HEK293 (cell line): ENCODE measurements around the gene CADM1.

Experiments
- ZNF776 ChIP-seq: fragments of 450-650 bp; formaldehyde crosslinking; IDR thresholded peaks from 2 replicates; pipeline ENCODE4 v1.5.0; 2017; ENCODE audit warnings: missing biosample characterization, missing genetic modification characterization, borderline replicate concordance
- TF ChIP-seq, protein P1 (sequence below): sonication (generic); formaldehyde crosslinking; IDR thresholded peaks from 2 replicates; pipeline ENCODE4 v1.8.1; 2022; ENCODE audit warnings: mild to moderate bottlenecking, moderate library complexity, missing genetic modification reagents

DNA sequence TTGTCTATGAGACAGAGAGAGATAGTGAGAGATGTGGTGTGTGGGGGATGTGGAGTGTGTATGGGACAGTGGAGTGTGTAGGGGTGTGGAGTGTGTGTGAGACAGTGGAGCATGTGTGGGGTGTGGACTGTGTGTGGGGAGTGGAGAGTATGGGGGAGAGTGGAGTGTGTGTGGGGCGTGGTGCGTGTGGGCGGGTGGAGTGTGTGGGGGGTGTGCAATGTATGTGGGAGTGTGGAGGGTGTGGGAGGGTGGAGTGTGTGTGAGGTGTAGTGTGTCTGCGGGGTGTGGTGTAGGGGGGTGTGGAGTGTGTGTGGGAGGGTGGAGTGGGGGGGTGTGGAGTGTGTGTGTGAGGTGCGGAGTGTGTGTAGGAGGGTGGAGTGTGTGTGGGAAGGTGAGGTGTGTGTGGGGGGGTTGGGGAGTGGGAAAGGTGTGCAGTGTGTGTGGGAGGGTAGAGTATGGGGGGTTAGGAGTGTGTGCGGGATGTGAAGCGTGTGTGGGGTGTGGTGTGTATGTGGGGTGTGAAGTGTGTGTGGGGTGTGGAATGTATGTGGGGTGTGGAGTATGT, 356.9 kb downstream of the CADM1 start:
- TF ChIP-seq, protein P1, sequence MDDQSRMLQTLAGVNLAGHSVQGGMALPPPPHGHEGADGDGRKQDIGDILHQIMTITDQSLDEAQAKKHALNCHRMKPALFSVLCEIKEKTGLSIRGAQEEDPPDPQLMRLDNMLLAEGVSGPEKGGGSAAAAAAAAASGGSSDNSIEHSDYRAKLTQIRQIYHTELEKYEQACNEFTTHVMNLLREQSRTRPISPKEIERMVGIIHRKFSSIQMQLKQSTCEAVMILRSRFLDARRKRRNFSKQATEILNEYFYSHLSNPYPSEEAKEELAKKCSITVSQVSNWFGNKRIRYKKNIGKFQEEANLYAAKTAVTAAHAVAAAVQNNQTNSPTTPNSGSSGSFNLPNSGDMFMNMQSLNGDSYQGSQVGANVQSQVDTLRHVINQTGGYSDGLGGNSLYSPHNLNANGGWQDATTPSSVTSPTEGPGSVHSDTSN (CRISPR knock-in tag) = no peak
- no peak for TF ChIP-seq ZNF776 (tag by site-specific recombination)
